Stimulated activated CD8-positive, alpha-beta memory T cell treated with anti-CD3 and anti-CD28 coated beads, Interleukin-12 subunit alpha, Interleukin-12 subunit beta, amount 100 ng/mL, for 4 hours (primary cell): ENCODE results near the gene PDHA1.

Experiments used
- DNase-seq: peaks from one replicate; pipeline ENCODE4 v3.0.0-alpha.2; 2020; ENCODE audit warnings: low read depth

Gene PDHA1

DNA sequence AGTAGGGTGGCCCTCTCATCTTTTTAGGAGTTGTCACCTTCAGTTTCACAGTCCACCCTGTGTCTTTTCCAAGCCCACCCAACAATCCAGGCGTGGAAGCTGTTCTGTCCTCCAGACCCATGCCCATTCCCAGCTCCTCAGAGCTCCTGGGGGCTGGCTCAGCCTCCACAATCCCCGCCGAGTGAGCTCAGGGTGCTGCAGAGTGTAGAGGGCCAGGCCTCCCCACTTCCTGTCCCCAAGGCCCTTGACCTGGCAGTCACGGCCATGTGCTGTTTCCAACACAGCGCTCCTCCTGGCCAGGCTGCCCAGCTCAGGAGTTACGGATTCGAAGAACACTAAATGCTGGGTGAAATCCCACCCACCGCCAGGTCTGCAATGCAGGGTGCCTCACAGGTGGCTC is 31.8 kb downstream of the PDHA1 start:
- no peak for DNase-seq

GRCh38 chrX:19377799-19378198 is 34.1 kb downstream of the PDHA1 start:
- DNase-seq: no peak

DNA sequence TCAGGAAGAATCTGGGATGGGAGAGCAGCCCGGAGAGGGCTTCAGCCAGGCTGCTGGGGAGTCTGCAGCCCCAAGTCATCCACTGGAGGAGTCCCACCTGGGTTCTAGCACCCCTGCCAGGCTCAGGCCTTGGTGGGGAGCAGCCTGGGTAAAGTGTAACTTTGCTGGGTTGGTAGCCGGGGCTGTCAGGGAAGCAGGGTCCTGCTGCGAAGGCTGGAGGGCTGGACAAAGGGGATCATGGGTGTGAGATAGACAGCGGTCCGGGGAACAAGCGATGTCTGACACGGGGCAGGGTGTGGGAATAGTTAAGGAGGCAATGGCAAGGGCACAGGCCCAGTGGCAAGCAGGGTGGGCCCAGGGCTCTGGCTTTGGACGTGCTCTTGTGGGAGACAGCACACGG is 37.6 kb downstream of the PDHA1 start:
- DNase-seq: no peak

- no peak for DNase-seq
Measured at GRCh38 chrX:19382555-19383145, 38.9 kb downstream of the PDHA1 start.

- no peak for DNase-seq
Measured at GRCh38 chrX:19386679-19387078, 43.0 kb downstream of the PDHA1 start.

DNA sequence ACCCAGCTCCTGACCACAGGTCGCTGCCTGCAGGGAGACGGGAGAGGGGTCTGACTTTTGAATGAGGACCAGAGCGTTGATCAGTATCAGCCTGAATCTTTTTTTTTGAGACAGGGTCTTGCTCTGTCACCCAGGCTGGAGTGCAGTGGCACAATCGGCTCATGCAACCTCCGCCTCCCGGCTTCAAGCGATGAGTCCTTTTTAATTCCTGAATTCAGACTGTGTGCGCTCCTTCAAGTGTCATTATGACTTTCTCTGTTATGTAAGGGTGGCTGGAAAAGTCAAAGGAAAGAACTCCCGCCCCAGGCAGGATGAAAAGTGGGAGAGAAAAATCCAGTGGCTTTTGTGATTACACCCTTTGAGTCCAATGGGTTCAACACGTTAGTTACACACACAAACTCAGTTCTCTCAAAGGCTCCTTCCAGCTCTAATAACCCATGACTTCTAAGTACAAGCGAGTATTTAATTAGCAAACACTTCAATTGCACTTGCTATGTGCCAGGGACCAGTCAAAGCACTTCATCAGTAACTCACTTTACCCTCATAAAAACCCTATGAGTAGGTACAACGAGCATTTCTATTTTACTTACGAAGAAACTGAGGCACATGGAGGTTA is 44.4 kb downstream of the PDHA1 start:
- no peak for DNase-seq

DNA sequence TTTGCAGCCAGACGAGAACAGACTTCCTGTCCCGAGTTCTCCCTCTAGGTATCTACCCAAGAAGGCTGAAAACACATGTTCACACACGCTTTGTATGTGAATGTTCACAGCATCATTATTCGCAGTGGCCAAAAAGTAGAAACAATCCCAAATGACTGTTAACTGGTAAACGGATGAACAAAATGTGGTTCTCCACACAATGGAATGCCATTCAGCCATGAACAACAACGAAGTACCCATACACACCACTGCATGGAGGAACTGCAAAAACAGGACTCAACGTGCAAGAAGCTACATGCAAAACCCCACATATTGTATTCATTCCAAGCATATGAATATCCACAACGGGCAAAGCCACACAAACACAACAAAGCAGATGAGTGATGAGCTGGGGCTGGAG is 45.0 kb downstream of the PDHA1 start:
- DNase-seq: no peak

DNA sequence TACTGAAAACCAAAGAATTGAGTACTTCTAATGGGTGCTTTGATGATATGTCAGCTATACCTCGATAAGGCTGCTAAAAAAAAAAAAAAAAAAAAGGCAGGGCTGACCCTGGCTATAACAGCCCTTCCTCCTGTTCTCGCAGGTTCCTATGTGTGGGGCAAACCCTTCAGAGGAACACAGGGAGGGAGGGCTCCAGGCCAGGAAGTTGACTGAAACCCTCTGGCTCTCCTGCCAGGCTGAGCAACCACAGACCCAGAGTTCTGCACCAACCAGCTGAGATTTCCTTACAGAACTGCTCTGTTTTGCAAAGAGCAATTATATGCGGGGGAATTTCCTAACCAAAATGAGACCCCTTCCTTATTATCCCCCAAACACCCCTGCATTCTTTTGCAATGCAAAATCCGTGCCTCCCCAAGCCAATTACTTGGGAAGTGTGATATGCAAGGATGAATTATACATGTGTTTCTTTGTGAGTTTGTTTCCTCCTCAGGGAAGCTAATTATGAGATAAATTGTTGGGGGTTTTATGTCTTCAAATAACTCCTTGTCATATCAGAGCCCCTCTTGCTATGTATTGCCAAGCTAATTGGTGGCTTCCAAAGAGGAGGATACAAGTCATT is 45.6 kb downstream of the PDHA1 start:
- DNase-seq: no peak

DNA sequence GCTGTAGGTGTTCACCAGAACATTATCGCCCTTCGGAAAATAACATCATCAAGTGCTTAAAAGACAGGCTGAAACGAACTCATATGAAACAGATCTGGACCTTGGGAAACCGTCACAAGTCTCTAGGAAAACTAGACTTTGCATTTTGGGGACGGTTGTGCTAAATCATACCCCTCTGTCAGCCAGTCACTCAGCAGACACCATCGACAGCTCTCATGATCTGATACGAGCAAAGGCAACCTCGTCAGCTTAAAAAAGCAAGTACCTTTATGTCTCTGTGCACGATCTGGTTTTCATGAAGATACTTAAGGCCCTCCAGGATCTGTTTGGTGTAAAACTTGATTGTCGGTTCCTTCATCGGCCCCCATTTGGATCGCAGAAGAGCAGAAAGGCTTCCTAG is 48.4 kb downstream of the PDHA1 start:
- no peak for DNase-seq

GRCh38 chrX:19392703-19393102 is 49.0 kb downstream of the PDHA1 start:
- DNase-seq: no peak

- DNase-seq: no peak
Measured at GRCh38 chrX:19403696-19404095, 60.0 kb downstream of the PDHA1 start.

DNA sequence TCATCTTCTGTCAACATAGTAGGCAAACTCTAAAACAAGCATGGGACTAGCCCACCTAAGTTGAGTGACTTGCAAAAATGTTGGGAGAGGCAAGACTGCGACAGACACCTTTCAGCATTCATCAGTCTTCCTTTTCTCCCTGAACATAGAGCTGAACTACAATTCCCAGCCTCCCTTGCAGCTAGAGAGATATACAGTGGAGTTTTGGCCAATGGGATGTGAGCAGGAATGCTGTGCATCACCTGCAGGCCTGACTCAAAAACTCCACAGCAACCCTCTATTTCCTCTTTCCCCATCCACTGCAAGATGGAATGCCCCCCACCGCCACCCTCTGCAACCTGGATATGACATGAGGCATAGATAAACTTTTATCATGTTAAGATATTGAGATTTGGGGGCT is 66.5 kb downstream of the PDHA1 start:
- DNase-seq: no peak
